Measurements from ENCODE around the gene CHI3L1. TPM values are rescaled to one million over a fixed set of nuclear protein-coding genes. Genes with fewer than 3 reads are reported as not detected.

Gene CHI3L1
- total and polyA plus RNA-seq, 10 donors: 2.7 to 41.2 (median 15.5) TPM

DNA sequence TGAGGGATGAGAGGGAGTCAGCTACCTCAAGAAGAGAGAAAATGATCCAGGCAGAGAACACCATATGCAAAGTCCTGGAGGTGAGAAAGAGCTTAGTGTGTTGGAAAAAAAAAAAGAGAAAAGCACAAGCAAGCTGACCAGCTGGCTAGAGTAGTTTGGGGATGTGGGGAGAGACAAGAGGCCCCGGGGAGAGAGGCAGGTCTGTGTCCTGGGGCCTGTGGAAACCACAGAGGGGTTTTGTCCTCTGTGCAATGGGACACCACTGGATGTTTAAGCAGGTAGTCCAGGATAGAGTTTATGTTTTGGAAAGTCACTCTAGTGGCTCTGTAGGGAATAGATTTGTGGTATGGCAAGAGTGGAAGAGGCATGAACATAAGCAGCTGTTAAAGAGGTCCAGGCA, 14.4 kb upstream of the CHI3L1 start:
- TF ChIP-seq POLR2AphosphoS5 (IDR thresholded peaks at IDR 0.05) (no peak), CTCF (IDR thresholded peaks at IDR 0.05 in 8 of 11, conservative IDR thresholded peaks at IDR 0.05 in 3 of 11) (no peak), POLR2A (IDR thresholded peaks at IDR 0.05) (no peak)
- no peaks in the 10 kb centered on the region for H3K36me3 ChIP-seq
- intact Hi-C loops (cut with DNase I; ENCODE audit: low total_unique reads): no loop called here
- no peak for DNase-seq
- H3K27ac ChIP-seq: peak overlapping the region in 5 of 8 donors; percentile 59 to 86 (median 74)
- H3K9me3 ChIP-seq: no peaks in the 10 kb centered on the region
- no peak overlapping the region for H3K4me3 ChIP-seq
- H3K27me3 ChIP-seq (replicated peaks in 1 of 7): peaks cover 0 to 11% (median 0%) of the 10 kb centered on the region in 7 donors
- peaks cover 0 to 38% (median 18%) of the 10 kb centered on the region in 6 donors for H3K4me1 ChIP-seq
- WGBS, 5 donors: 28 to 56% (median 42%) methylated on average over 1 of the region's 1 CpG

DNA sequence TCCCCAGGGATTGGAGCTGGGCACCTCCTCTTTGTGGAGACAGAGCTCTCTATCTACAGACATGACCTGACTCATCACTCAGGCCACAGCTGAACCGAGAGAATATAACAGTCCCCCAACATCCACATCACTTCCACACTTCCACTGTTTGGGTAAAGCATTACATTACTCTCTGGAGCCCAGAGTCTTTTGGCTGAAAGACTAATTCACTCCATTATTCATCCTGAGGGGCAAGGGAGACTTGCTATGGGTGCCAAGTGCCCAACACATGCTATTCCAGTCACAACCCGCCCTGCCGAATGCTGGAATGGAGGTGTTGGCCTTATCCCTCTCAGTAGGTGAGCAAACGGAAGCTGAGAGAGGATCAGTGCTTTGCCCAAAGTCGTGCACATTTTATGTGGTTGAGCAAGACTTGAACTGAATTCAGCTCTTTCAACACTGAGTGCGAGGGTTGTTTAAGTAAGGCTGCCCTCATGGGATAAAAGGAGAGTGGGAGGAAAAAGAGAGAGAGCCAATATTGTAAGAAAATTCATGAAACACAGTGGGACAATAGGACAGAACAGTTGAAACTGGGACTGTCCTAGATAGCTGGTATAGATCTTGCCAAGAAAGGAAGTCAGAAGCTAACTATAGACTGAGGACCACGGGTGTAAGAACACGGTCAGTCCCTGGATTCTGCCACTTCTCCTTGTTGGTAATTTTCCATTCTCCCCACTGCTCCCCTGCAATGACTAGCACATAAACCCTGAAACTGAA, 13.5 kb upstream of the CHI3L1 start:
- intact Hi-C loops (cut with DNase I; ENCODE audit: low total_unique reads): no loop called here
- Histone ChIP-seq H3K27ac (peak overlapping the region in 7 of 8 donors; percentile 23 to 86 (median 62)), H3K4me3 (no peak overlapping the region), H3K36me3 (no peaks in the 10 kb centered on the region), H3K27me3 (replicated peaks in 1 of 7) (peaks cover 0 to 11% (median 0%) of the 10 kb centered on the region in 7 donors), H3K4me1 (peaks cover 0 to 38% (median 20%) of the 10 kb centered on the region in 6 donors), H3K9me3 (no peaks in the 10 kb centered on the region)
- TF ChIP-seq CTCF (IDR thresholded peaks at IDR 0.05 in 8 of 11, conservative IDR thresholded peaks at IDR 0.05 in 3 of 11) (no peak), POLR2AphosphoS5 (IDR thresholded peaks at IDR 0.05) (peak in 1 of 3 donors; percentile 22)
- no peak for DNase-seq
- WGBS, 5 donors: 35 to 70% (median 43%) methylated on average over 8 of the region's 8 CpGs

DNA sequence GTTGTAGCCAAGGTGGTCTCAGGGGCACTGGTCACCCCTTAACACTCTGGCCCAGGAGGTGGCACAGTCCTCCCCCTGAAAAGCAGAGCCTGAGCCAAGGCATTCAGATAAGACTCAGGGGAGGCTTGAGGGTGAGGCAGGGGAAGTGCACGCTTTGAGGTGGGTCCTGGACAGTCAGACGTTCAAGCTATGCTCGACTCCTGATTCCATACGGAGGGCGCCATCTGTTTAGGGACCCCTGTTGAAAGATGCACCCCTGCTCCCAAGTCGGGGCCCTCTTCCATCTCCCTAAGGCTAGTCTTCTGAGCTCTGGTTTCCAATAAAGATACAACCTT, 12.9 kb upstream of the CHI3L1 start:
- WGBS, 5 donors: 85 to 96% (median 90%) methylated on average over 5 to 6 of the region's 6 CpGs
- Histone ChIP-seq H3K36me3 (no peaks in the 10 kb centered on the region), H3K9me3 (no peaks in the 10 kb centered on the region), H3K27me3 (replicated peaks in 1 of 7) (peaks cover 0 to 11% (median 0%) of the 10 kb centered on the region in 7 donors), H3K27ac (peak overlapping the region in 6 of 8 donors; percentile 23 to 86 (median 68)), H3K4me3 (no peak overlapping the region), H3K4me1 (peaks cover 0 to 38% (median 20%) of the 10 kb centered on the region in 6 donors)
- TF ChIP-seq POLR2AphosphoS5 (IDR thresholded peaks at IDR 0.05) (no peak), POLR2A (IDR thresholded peaks at IDR 0.05) (no peak), CTCF (IDR thresholded peaks at IDR 0.05 in 8 of 11, conservative IDR thresholded peaks at IDR 0.05 in 3 of 11) (no peak)
- no peak for DNase-seq
- intact Hi-C loops (cut with DNase I; ENCODE audit: low total_unique reads): no loop called here

- DNase-seq: no peak
Measured at GRCh38 chr1:203199002-203199401, 12.5 kb upstream of the CHI3L1 start.

More at GRCh38 chr1:203199002-203199401, 12.5 kb upstream of the CHI3L1 start:
- H3K4me3 ChIP-seq: no peak overlapping the region
- no peaks in the 10 kb centered on the region for H3K36me3 ChIP-seq
- intact Hi-C loops (cut with DNase I; ENCODE audit: low total_unique reads): no loop called here
- peaks cover 0 to 38% (median 20%) of the 10 kb centered on the region in 6 donors for H3K4me1 ChIP-seq
- TF ChIP-seq POLR2AphosphoS5 (IDR thresholded peaks at IDR 0.05) (no peak), CTCF (IDR thresholded peaks at IDR 0.05 in 8 of 11, conservative IDR thresholded peaks at IDR 0.05 in 3 of 11) (no peak), POLR2A (IDR thresholded peaks at IDR 0.05) (no peak)
- WGBS, 5 donors: 84 to 91% (median 88%) methylated on average over 3 of the region's 3 CpGs
- no peaks in the 10 kb centered on the region for H3K9me3 ChIP-seq
- H3K27me3 ChIP-seq (replicated peaks in 1 of 7): peaks cover 0 to 11% (median 0%) of the 10 kb centered on the region in 7 donors
- peak overlapping the region in 3 of 8 donors; percentile 74 to 86 (median 77) for H3K27ac ChIP-seq
